ENCODE measurements around the gene RAD51B.

- no peak for TF ChIP-seq POLR2A (IDR thresholded peaks at IDR 0.05)
- no peak for TF ChIP-seq CTCF (IDR thresholded peaks at IDR 0.05)
Observed at GRCh38 chr14:68660495-68660894, 840.9 kb downstream of the RAD51B start.
